H9 (cell line): ENCODE measurements around the gene DYNC1I2. TPM values are rescaled to one million over a fixed set of nuclear protein-coding genes. Genes with fewer than 3 reads are reported as not detected.

Source experiments
- DNase-seq: peaks from one replicate; pipeline ENCODE4 v3.0.0-alpha.2; 2017
- H2AFZ ChIP-seq: one replicate; pipeline ENCODE4 v1.6.1; 2013; ENCODE audit warnings: mild to moderate bottlenecking, low read length, control low read depth, moderate library complexity
- H2AK5ac ChIP-seq: 2 replicates; pipeline ENCODE4 v1.6.1; 2013; ENCODE audit warnings: low read length, control low read depth, mixed read lengths; ENCODE audit not compliant: insufficient read length
- H2BK120ac ChIP-seq: one replicate; pipeline ENCODE4 v1.6.1; 2013; ENCODE audit warnings: low read depth, mild to moderate bottlenecking, low read length, control low read depth, inconsistent platforms; ENCODE audit not compliant: poor library complexity, severe bottlenecking
- H2BK12ac ChIP-seq: 2 replicates; pipeline ENCODE4 v1.6.1; 2013; ENCODE audit warnings: low read length, control low read depth, mixed read lengths, low read depth; ENCODE audit not compliant: insufficient read length
- H2BK15ac ChIP-seq: 2 replicates; pipeline ENCODE4 v1.6.1; 2013; ENCODE audit warnings: low read depth, low read length, control low read depth
- H2BK20ac ChIP-seq: one replicate; pipeline ENCODE4 v1.6.1; 2013; ENCODE audit warnings: low read depth, mild to moderate bottlenecking, low read length, control low read depth, inconsistent platforms; ENCODE audit not compliant: poor library complexity, severe bottlenecking
- H2BK5ac ChIP-seq: 2 replicates; pipeline ENCODE4 v1.6.1; 2013; ENCODE audit warnings: low read length, control low read depth, mixed read lengths; ENCODE audit not compliant: insufficient read length
- H3K14ac ChIP-seq: 2 replicates; pipeline ENCODE4 v1.6.1; 2013; ENCODE audit warnings: low read length, control low read depth; ENCODE audit not compliant: insufficient read depth
- H3K18ac ChIP-seq: 2 replicates; pipeline ENCODE4 v1.6.1; 2013; ENCODE audit warnings: low read depth, mild to moderate bottlenecking, mixed read lengths, low read length, control low read depth; ENCODE audit not compliant: insufficient read length
- H3K23ac ChIP-seq: 2 replicates; pipeline ENCODE4 v1.6.1; 2013; ENCODE audit warnings: low read length, control low read depth, mixed read lengths, low read depth; ENCODE audit not compliant: insufficient read length
- H3K23me2 ChIP-seq: 2 replicates; pipeline ENCODE4 v1.6.1; 2013; ENCODE audit warnings: low read depth, mild to moderate bottlenecking, mixed read lengths, low read length, control low read depth; ENCODE audit not compliant: insufficient read length, poor library complexity, severe bottlenecking
- H3K27ac ChIP-seq: 2 replicates; pipeline ENCODE4 v1.5.1; 2013; ENCODE audit warnings: low read length, control low read depth, mixed read lengths, low read depth; ENCODE audit not compliant: insufficient read length
- H3K27me3 ChIP-seq: 2 replicates; pipeline ENCODE4 v1.6.1; 2013; ENCODE audit warnings: low read length, control low read depth, inconsistent platforms; ENCODE audit not compliant: insufficient read depth
- H3K4ac ChIP-seq: 2 replicates; pipeline ENCODE4 v1.6.1; 2013; ENCODE audit warnings: low read depth, mild to moderate bottlenecking, control low read depth, inconsistent platforms, low read length, moderate library complexity
- H3K4me1 ChIP-seq: 2 replicates; pipeline ENCODE4 v1.6.1; 2013; ENCODE audit warnings: low read length, control low read depth, inconsistent platforms; ENCODE audit not compliant: insufficient read depth
- H3K4me2 ChIP-seq: 2 replicates; pipeline ENCODE4 v1.6.1; 2013; ENCODE audit warnings: low read length, control low read depth, mixed read lengths; ENCODE audit not compliant: insufficient read length, insufficient read depth
- H3K56ac ChIP-seq: 2 replicates; pipeline ENCODE4 v1.6.1; 2013; ENCODE audit warnings: low read depth, mild to moderate bottlenecking, mixed read lengths, low read length, control low read depth; ENCODE audit not compliant: insufficient read length
- H3K79me1 ChIP-seq: 2 replicates; pipeline ENCODE4 v1.6.1; 2013; ENCODE audit warnings: low read depth, mild to moderate bottlenecking, moderate library complexity, low read length, control low read depth, inconsistent platforms; ENCODE audit not compliant: insufficient read depth, poor library complexity, severe bottlenecking
- H3K79me2 ChIP-seq: 2 replicates; pipeline ENCODE4 v1.6.1; 2013; ENCODE audit warnings: low read length, control low read depth, inconsistent platforms; ENCODE audit not compliant: insufficient read depth
- H3K9ac ChIP-seq: 2 replicates; pipeline ENCODE4 v1.6.1; 2013; ENCODE audit warnings: low read length, control low read depth, mixed read lengths; ENCODE audit not compliant: insufficient read length; ENCODE audit errors: extremely low read depth
- H3K9me3 ChIP-seq: one replicate; pipeline ENCODE4 v1.6.1; 2013; ENCODE audit warnings: low read depth, low read length, inconsistent platforms; ENCODE audit not compliant: control insufficient read depth
- H3T11ph ChIP-seq: one replicate; pipeline ENCODE4 v1.6.1; 2013; ENCODE audit warnings: mild to moderate bottlenecking, low read length, control low read depth, inconsistent platforms
- H4K20me1 ChIP-seq: one replicate; pipeline ENCODE4 v1.6.1; 2013; ENCODE audit not compliant: control insufficient read depth, insufficient read length, insufficient read depth
- H4K5ac ChIP-seq: 2 replicates; pipeline ENCODE4 v1.6.1; 2013; ENCODE audit warnings: low read depth, mild to moderate bottlenecking, mixed read lengths, low read length, control low read depth; ENCODE audit not compliant: insufficient read length
- H4K8ac ChIP-seq: replicated peaks from 2 replicates; pipeline ENCODE4 v1.6.1; 2013; ENCODE audit warnings: low read length, control low read depth, mixed read lengths, low read depth; ENCODE audit not compliant: insufficient read length
- H4K91ac ChIP-seq: 2 replicates; pipeline ENCODE4 v1.6.1; 2013; ENCODE audit warnings: low read depth, mild to moderate bottlenecking, moderate library complexity, mixed read lengths, low read length, control low read depth; ENCODE audit not compliant: insufficient read length
- H3K27ac Mint-ChIP-seq, 3 experiments: 2 replicates in 2 of 3; 3 replicates in 1 of 3; pipeline ENCODE4 v1.8.0; 2020 to 2021; ENCODE audit warnings: mixed read lengths in 3 of 3, mild to moderate bottlenecking in 1 of 3, moderate library complexity in 1 of 3
- H3K27me3 Mint-ChIP-seq: 2 replicates; pipeline ENCODE4 v1.8.0; 2021; ENCODE audit warnings: low read depth, mild to moderate bottlenecking, moderate library complexity, mixed read lengths
- H3K36me3 Mint-ChIP-seq, 3 experiments: 2 replicates in 2 of 3; 3 replicates in 1 of 3; pipeline ENCODE4 v1.8.0; 2020 to 2021; ENCODE audit warnings: low read depth in 3 of 3, mixed read lengths in 3 of 3; ENCODE audit not compliant: insufficient read depth in 1 of 3
- H3K4me1 Mint-ChIP-seq, 2 experiments: 2 replicates each; pipeline ENCODE4 v1.8.0; 2020; ENCODE audit warnings: mixed read lengths in 2 of 2
- H3K4me3 Mint-ChIP-seq, 2 experiments: 2 replicates in 1 of 2; 3 replicates in 1 of 2; pipeline ENCODE4 v1.8.0; 2020 to 2021; ENCODE audit warnings: mild to moderate bottlenecking in 2 of 2, mixed read lengths in 2 of 2, moderate library complexity in 1 of 2
- H3K9me3 Mint-ChIP-seq, 2 experiments: 2 replicates in 1 of 2; 3 replicates in 1 of 2; pipeline ENCODE4 v1.8.0; 2020; ENCODE audit warnings: mild to moderate bottlenecking in 2 of 2, mixed read lengths in 2 of 2, moderate library complexity in 1 of 2
- WGBS: extraction: QIAGEN DNeasy Blood & Tissue Kit; methylation state at CpG from one replicate; pipeline ENCODE4 v1.1.7; 2013; ENCODE audit warnings: missing lambda C conversion rate, low lambda C conversion rate, mixed read lengths; ENCODE audit not compliant: insufficient read length; ENCODE audit errors: extremely low coverage; 5-methylcytosine and 5-hydroxymethylcytosine counted together
- total RNA-seq: library from RNA; stranded (reverse); gene quantifications from 2 replicates; pipeline ENCODE4 v1.2.1, GENCODE V29; 2021
- TF ChIP-seq, protein P1 (sequence below): fragments of 200-600 bp; sonication (generic); conservative IDR thresholded peaks from 3 replicates; pipeline ENCODE4 v1.8.0; 2021; ENCODE audit warnings: antibody characterized with exemption, mild to moderate bottlenecking

The DYNC1I2 gene
- total RNA-seq, 1 experiment from 2014 or later, result 73.4 TPM

- H2BK20ac ChIP-seq, result no peak overlapping the region
- H3K27me3 ChIP-seq, result no peaks in the 10 kb centered on the region
- Mint-ChIP-seq H3K4me1 (no peaks in the 10 kb centered on the region), H3K36me3 (peaks cover 23 to 46% (median 25%) of the 10 kb centered on the region in 3 experiments), H3K27me3 (no peaks in the 10 kb centered on the region), H3K9me3 (peaks cover 33 to 38% of the 10 kb centered on the region in 2 experiments), H3K4me3 (no peak overlapping the region), H3K27ac (no peak overlapping the region)
- no peaks in the 10 kb centered on the region for H3K4me1 ChIP-seq
- no peak overlapping the region for H3T11ph ChIP-seq
- H3K56ac ChIP-seq, result no peak overlapping the region
- no peak for DNase-seq
- H3K27ac ChIP-seq, result no peak overlapping the region
- H3K18ac ChIP-seq, result no peak overlapping the region
- H4K8ac ChIP-seq, result no peak overlapping the region
- H3K23ac ChIP-seq, result no peak overlapping the region
- no peak overlapping the region for H3K14ac ChIP-seq
- H4K20me1 ChIP-seq, result no peaks in the 10 kb centered on the region
- H4K91ac ChIP-seq, result no peak overlapping the region
- H4K5ac ChIP-seq, result no peak overlapping the region
- H3K23me2 ChIP-seq, result no peaks in the 10 kb centered on the region
- H2BK12ac ChIP-seq, result no peak overlapping the region
- H2BK5ac ChIP-seq, result no peak overlapping the region
- H3K9ac ChIP-seq, result no peak overlapping the region
- H2BK15ac ChIP-seq, result no peak overlapping the region
- H2AK5ac ChIP-seq, result no peak overlapping the region
- no peak overlapping the region for H3K4me2 ChIP-seq
- H2BK120ac ChIP-seq, result no peak overlapping the region
- H2AFZ ChIP-seq, result no peak overlapping the region
- no peak overlapping the region for H3K4ac ChIP-seq
- H3K9me3 ChIP-seq, result no peaks in the 10 kb centered on the region
- WGBS, result no CpG with 5 or more reads among the region's 3 CpGs
- H3K79me1 ChIP-seq, result no peaks in the 10 kb centered on the region
- TF ChIP-seq, protein P1, sequence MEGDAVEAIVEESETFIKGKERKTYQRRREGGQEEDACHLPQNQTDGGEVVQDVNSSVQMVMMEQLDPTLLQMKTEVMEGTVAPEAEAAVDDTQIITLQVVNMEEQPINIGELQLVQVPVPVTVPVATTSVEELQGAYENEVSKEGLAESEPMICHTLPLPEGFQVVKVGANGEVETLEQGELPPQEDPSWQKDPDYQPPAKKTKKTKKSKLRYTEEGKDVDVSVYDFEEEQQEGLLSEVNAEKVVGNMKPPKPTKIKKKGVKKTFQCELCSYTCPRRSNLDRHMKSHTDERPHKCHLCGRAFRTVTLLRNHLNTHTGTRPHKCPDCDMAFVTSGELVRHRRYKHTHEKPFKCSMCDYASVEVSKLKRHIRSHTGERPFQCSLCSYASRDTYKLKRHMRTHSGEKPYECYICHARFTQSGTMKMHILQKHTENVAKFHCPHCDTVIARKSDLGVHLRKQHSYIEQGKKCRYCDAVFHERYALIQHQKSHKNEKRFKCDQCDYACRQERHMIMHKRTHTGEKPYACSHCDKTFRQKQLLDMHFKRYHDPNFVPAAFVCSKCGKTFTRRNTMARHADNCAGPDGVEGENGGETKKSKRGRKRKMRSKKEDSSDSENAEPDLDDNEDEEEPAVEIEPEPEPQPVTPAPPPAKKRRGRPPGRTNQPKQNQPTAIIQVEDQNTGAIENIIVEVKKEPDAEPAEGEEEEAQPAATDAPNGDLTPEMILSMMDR, result no peak
- no peaks in the 10 kb centered on the region for H3K79me2 ChIP-seq
Observed at GRCh38 chr2:171778515-171778914, 91.2 kb downstream of the DYNC1I2 start.
